NCI-H69 (cell line): Measurements from ENCODE around the gene ZNF831.

Experiments
- DNase-seq: peaks from one replicate; lab custom pipeline; 2025; lab: John Stamatoyannopoulos, UW

ZNF831 gene

GRCh38 chr20:59163631-59164530 is at the start of gene ZNF831:
Gene ZNF831 (plus strand): TSS chr20:59163821. CDS start chr20:59191020, 27,199 bp downstream.
- no peak for DNase-seq

- DNase-seq, result no peak
Observed at GRCh38 chr20:59117526-59117925, 46.1 kb upstream of the ZNF831 start.

GRCh38 chr20:59118855-59119254 is 44.8 kb upstream of the ZNF831 start:
- no peak for DNase-seq

GRCh38 chr20:59120491-59120890 is 43.1 kb upstream of the ZNF831 start:
- no peak for DNase-seq

- no peak for DNase-seq
Observed at GRCh38 chr20:59120919-59121318, 42.7 kb upstream of the ZNF831 start.

- DNase-seq, result peak; percentile 9
Observed at GRCh38 chr20:59121714-59122565, 41.7 kb upstream of the ZNF831 start.

GRCh38 chr20:59122566-59122919 is 41.1 kb upstream of the ZNF831 start:
- DNase-seq, result no peak

- DNase-seq, result no peak
Observed at GRCh38 chr20:59123011-59123677, 40.5 kb upstream of the ZNF831 start.

- no peak for DNase-seq
Observed at GRCh38 chr20:59123678-59124255, 39.9 kb upstream of the ZNF831 start.

GRCh38 chr20:59124296-59125029 is 39.2 kb upstream of the ZNF831 start:
- peak; percentile 37 for DNase-seq

- no peak for DNase-seq
Observed at GRCh38 chr20:59125332-59125731, 38.3 kb upstream of the ZNF831 start.

- DNase-seq, result peak; percentile 47
Observed at GRCh38 chr20:59125836-59126235, 37.8 kb upstream of the ZNF831 start.

GRCh38 chr20:59127839-59128238 is 35.8 kb upstream of the ZNF831 start:
- DNase-seq, result no peak

- DNase-seq, result no peak
Observed at GRCh38 chr20:59131551-59132285, 31.9 kb upstream of the ZNF831 start.

- no peak for DNase-seq
Observed at GRCh38 chr20:59134182-59134581, 29.4 kb upstream of the ZNF831 start.

GRCh38 chr20:59135093-59135492 is 28.5 kb upstream of the ZNF831 start:
- peak; percentile 7 for DNase-seq

- DNase-seq, result no peak
Observed at GRCh38 chr20:59136027-59136426, 27.6 kb upstream of the ZNF831 start.

GRCh38 chr20:59137532-59137931 is 26.1 kb upstream of the ZNF831 start:
- peak; percentile 59 for DNase-seq

- peak; percentile 51 for DNase-seq
Observed at GRCh38 chr20:59138114-59138748, 25.4 kb upstream of the ZNF831 start.

GRCh38 chr20:59139998-59140397 is 23.6 kb upstream of the ZNF831 start:
- DNase-seq, result no peak
